K562 (cell line): ENCODE data around the gene SLA2. TPM values are rescaled to one million over a fixed set of nuclear protein-coding genes. Genes with fewer than 3 reads are reported as not detected.

Experiments used
- ATF3 ChIP-seq, 2 experiments: fragments of 450-650 bp in 1 of 2; sonication (generic) in 1 of 2; formaldehyde crosslinking in 1 of 2; IDR thresholded peaks in 1 of 2; conservative IDR thresholded peaks in 1 of 2; 2 replicates each; pipeline versions ENCODE4 v1.6.1 to v1.8.1; 2016 to 2023; ENCODE audit warnings: mild to moderate bottlenecking in 2 of 2, moderate library complexity in 2 of 2, inconsistent platforms in 1 of 2, missing genetic modification reagents in 1 of 2
- COPS2 ChIP-seq: fragments of 450-650 bp; conservative IDR thresholded peaks from 2 replicates; pipeline ENCODE4 v1.6.1; 2016; ENCODE audit warnings: mild to moderate bottlenecking, moderate library complexity
- GATAD2A ChIP-seq: fragments of 450-650 bp; IDR thresholded peaks from 2 replicates; pipeline ENCODE4 v1.6.1; 2017
- HNRNPLL ChIP-seq: fragments of 200-400 bp; formaldehyde crosslinking; IDR thresholded peaks from 2 replicates; pipeline ENCODE4 v1.6.1; 2017; ENCODE audit warnings: low read length, low read depth, mild to moderate bottlenecking; ENCODE audit not compliant: poor library complexity, severe bottlenecking
- JUN ChIP-seq, 2 experiments: sonication (generic) in 1 of 2; formaldehyde crosslinking in 1 of 2; IDR thresholded peaks; 2 replicates each; pipeline versions ENCODE4 v1.6.1 to v1.8.0; 2012 to 2022; ENCODE audit warnings: borderline replicate concordance in 2 of 2, mild to moderate bottlenecking in 2 of 2, improper control_type of control experiment in 1 of 2, low read depth in 1 of 2, low read length in 1 of 2, missing genetic modification reagents in 1 of 2
- L3MBTL2 ChIP-seq: fragments of 450-650 bp; IDR thresholded peaks from 2 replicates; pipeline ENCODE4 v1.6.1; 2016; ENCODE audit warnings: mild to moderate bottlenecking, moderate library complexity
- MCM7 ChIP-seq, 2 experiments: fragments of 450-650 bp; IDR thresholded peaks; 2 replicates each; pipeline ENCODE4 v1.6.1; 2016 to 2018
- NRF1 ChIP-seq, 2 experiments: fragments of 450-650 bp; IDR thresholded peaks in 1 of 2; conservative IDR thresholded peaks in 1 of 2; 2 replicates each; pipeline ENCODE4 v1.6.1; 2014; ENCODE audit warnings: mild to moderate bottlenecking in 2 of 2
- POLR3G ChIP-seq: IDR thresholded peaks from 2 replicates; pipeline ENCODE4 v1.6.1; 2011; ENCODE audit not compliant: insufficient read length, insufficient replicate concordance; ENCODE audit errors: extremely low read depth
- PPARD ChIP-seq: fragments of 250-450 bp; sonication (Bioruptor Pico); IDR thresholded peaks from 2 replicates; pipeline ENCODE4 v1.8.0; 2022; ENCODE audit warnings: inconsistent platforms, mild to moderate bottlenecking, moderate library complexity
- SP1 ChIP-seq: sonication (generic); formaldehyde crosslinking; IDR thresholded peaks from 2 replicates; pipeline ENCODE4 v1.8.1; 2022; ENCODE audit warnings: mild to moderate bottlenecking, missing genetic modification reagents
- TBP ChIP-seq: optimal IDR thresholded peaks from 2 replicates; pipeline ENCODE3; 2011; ENCODE audit warnings: low read depth, low read length, improper control_type of control experiment
- YY1 ChIP-seq, 3 experiments: IDR thresholded peaks; 2 replicates each; pipeline ENCODE4 v1.6.1; 2011; ENCODE audit warnings: low read length in 2 of 3, mild to moderate bottlenecking in 2 of 3, moderate library complexity in 2 of 3, borderline replicate concordance in 1 of 3, control low read depth in 1 of 3, low read depth in 1 of 3; ENCODE audit not compliant: insufficient read depth in 3 of 3, insufficient replicate concordance in 2 of 3, control insufficient read depth in 1 of 3, insufficient read length in 1 of 3; ENCODE audit errors: extremely low read depth in 1 of 3
- ZBTB34 ChIP-seq: fragments of 250-450 bp; sonication (Bioruptor Pico); IDR thresholded peaks from 2 replicates; pipeline ENCODE4 v1.8.0; 2021; ENCODE audit warnings: mild to moderate bottlenecking, moderate library complexity
- ZBTB7A ChIP-seq: IDR thresholded peaks from 2 replicates; pipeline ENCODE4 v1.6.1; 2011; ENCODE audit warnings: low read depth, mild to moderate bottlenecking, low read length, moderate library complexity, borderline replicate concordance; ENCODE audit not compliant: control insufficient read depth
- ZBTB9 ChIP-seq: fragments of 450-650 bp; formaldehyde crosslinking; IDR thresholded peaks from 2 replicates; pipeline ENCODE4 v1.4.0; 2020; ENCODE audit warnings: mild to moderate bottlenecking, moderate library complexity
- polyA plus RNA-seq, 8 experiments: library from polyadenylated mRNA; depleted of rRNA in 4 of 8; stranded (reverse) in 5 of 8; unstranded in 3 of 8; fragments of >200 nt; fragmentation: Nextera tagmentation in 2 of 8; fragmentation: Illumina TruSeq in 1 of 8; extraction: Ambion mirVana in 2 of 8; extraction: Trizol in 1 of 8; gene quantifications; 2 replicates each; pipeline versions ENCODE4 v1.2.1 to v1.2.3, GENCODE V29; 2011 to 2014; ENCODE audit warnings: inconsistent platforms in 1 of 8, missing spikeins in 1 of 8
- total RNA-seq, 7 experiments: library from RNA; depleted of rRNA in 6 of 7; stranded (reverse); fragments of >200 nt in 6 of 7; fragmentation: Illumina TruSeq in 2 of 7; extraction: Trizol in 2 of 7; gene quantifications; 2 replicates each; pipeline versions ENCODE4 v1.2.1 to v1.2.3, GENCODE V29; 2011 to 2021; ENCODE audit warnings: low replicate concordance in 1 of 7
- TF ChIP-seq, protein P1 (sequence below): fragments of 450-650 bp; IDR thresholded peaks from 2 replicates; pipeline ENCODE4 v1.6.1; 2018; ENCODE audit not compliant: partially characterized antibody

Gene SLA2
- total and polyA plus RNA-seq, 9 of the 15 experiments (the other 6 are each of a cell fraction or from before 2014, with no cell fraction given): 0.07 TPM; not detected in 7

DNA sequence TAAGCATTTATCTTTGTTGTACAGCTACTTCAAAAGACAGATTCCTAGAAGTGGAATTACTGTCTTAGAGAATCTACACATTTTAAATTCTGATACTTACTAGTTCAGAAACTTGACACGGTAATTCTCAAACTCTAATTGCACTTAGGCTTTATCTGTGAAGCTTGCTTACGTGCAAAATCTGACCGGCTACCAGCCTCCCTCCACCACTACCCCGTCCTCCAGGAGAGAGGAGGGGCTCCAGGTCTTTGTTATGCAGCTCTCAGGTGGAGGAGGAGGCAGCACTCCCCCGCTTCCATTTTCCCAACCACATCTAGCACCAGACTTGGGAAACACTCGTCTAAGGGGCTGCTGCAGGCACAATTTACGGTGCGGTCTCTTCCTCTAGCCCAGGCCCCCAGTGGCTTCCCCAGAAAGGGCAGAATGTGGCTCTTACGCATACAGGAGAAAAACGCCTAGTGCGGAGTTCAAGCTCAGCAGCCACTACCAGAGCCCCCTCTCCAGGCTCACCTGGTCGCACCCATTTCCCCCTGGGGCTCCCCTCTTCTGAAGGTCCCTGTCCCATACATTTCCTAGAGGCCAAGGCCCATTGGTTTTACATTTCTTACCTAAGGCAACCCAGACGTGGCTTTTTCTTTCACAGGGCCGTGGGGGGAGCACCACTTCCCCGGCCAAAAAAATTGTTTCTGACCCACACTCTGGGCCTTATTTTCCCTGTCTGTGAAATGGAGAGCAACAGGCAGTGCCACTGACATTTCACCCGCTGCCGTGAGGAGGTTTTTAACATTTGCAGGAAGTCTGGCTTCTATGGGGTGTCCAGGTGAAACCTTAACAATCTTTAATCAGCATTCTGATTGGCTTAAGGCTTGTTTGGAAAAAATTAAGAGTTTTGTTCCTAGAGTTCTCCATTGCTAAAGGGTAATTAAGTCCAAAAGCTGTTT lies 74.2 kb downstream of the SLA2 start (continued):
- peak; percentile 52; the same call in 1 of the 2 replicates for TF ChIP-seq GATAD2A
- TF ChIP-seq ZBTB34: no peak
- TF ChIP-seq NRF1 (conservative IDR thresholded peaks at IDR 0.05 in 1 of 2, IDR thresholded peaks at IDR 0.05 in 1 of 2): peak in 1 of 2 experiments; percentile 24; a peak in 2 of 4 replicates
- no peak for TF ChIP-seq ATF3 (IDR thresholded peaks at IDR 0.05)
- no peak for TF ChIP-seq ATF3 (CRISPR knock-in tag; conservative IDR thresholded peaks at IDR 0.05)
- no peak for TF ChIP-seq POLR3G
- TF ChIP-seq YY1 (IDR thresholded peaks at IDR 0.05; ENCODE audit: borderline replicate concordance in 1 of 3, control insufficient read depth in 1 of 3, extremely low read depth in 1 of 3, insufficient read depth in 3 of 3, insufficient read length in 1 of 3, insufficient replicate concordance in 2 of 3, low read depth in 1 of 3, low read length in 2 of 3): peak in 1 of 3 experiments; percentile 32
- no peak for TF ChIP-seq ZBTB9 (CRISPR knock-in tag)
- TF ChIP-seq SP1 (CRISPR knock-in tag): no peak
- TF ChIP-seq ZBTB7A: peak; percentile 56; the same call in 1 of the 2 replicates
- no peak for TF ChIP-seq COPS2
- TF ChIP-seq JUN (IDR thresholded peaks at IDR 0.05; ENCODE audit: borderline replicate concordance, low read depth, low read length): no peak
- TF ChIP-seq JUN (CRISPR knock-in tag; IDR thresholded peaks at IDR 0.05; ENCODE audit: borderline replicate concordance): no peak
- TF ChIP-seq MCM7 (IDR thresholded peaks at IDR 0.05): no peak
- TF ChIP-seq, protein P1, sequence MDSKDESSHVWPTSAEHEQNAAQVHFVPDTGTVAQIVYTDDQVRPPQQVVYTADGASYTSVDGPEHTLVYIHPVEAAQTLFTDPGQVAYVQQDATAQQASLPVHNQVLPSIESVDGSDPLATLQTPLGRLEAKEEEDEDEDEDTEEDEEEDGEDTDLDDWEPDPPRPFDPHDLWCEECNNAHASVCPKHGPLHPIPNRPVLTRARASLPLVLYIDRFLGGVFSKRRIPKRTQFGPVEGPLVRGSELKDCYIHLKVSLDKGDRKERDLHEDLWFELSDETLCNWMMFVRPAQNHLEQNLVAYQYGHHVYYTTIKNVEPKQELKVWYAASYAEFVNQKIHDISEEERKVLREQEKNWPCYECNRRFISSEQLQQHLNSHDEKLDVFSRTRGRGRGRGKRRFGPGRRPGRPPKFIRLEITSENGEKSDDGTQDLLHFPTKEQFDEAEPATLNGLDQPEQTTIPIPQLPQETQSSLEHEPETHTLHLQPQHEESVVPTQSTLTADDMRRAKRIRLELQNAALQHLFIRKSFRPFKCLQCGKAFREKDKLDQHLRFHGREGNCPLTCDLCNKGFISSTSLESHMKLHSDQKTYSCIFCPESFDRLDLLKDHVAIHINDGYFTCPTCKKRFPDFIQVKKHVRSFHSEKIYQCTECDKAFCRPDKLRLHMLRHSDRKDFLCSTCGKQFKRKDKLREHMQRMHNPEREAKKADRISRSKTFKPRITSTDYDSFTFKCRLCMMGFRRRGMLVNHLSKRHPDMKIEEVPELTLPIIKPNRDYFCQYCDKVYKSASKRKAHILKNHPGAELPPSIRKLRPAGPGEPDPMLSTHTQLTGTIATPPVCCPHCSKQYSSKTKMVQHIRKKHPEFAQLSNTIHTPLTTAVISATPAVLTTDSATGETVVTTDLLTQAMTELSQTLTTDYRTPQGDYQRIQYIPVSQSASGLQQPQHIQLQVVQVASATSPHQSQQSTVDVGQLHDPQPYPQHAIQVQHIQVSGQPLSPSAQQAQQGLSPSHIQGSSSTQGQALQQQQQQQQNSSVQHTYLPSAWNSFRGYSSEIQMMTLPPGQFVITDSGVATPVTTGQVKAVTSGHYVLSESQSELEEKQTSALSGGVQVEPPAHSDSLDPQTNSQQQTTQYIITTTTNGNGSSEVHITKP: peak; percentile 28
- peak; percentile 19 for TF ChIP-seq TBP
- peak; percentile 58 for TF ChIP-seq HNRNPLL
- TF ChIP-seq L3MBTL2: no peak
- TF ChIP-seq PPARD: no peak
